ENCODE results near the gene KCNIP1. TPM values are rescaled to one million over a fixed set of nuclear protein-coding genes. Genes with fewer than 3 reads are reported as not detected.
A peak's percentile ranks its signal among the peaks of the same experiment; 100 is the strongest.

Gene KCNIP1
- total and polyA plus RNA-seq, 2 of the 13 experiments (the other 11 are each of a cell fraction or from before 2014, with no cell fraction given) = not detected

- no peak overlapping the region for H3K9ac ChIP-seq (ENCODE audit: insufficient read depth, low read depth, low read length)
- FAIRE-seq (no peak), DNase-seq (ENCODE audit: low spot score) (no peak), ATAC-seq (no peak)
- no peaks in the 10 kb centered on the region for H3K79me2 ChIP-seq (ENCODE audit: insufficient read depth, low read length)
- peaks cover 2 to 30% of the 10 kb centered on the region in 2 experiments; a peak in 4 of 5 replicates for H3K27me3 ChIP-seq (ENCODE audit: control insufficient read depth in 1 of 2, insufficient read depth in 2 of 2, low read length in 2 of 2)
- no peak overlapping the region for H3K27ac ChIP-seq (ENCODE audit: extremely low read length, insufficient read depth, low read length)
- no peaks in the 10 kb centered on the region for H3K9me3 ChIP-seq (ENCODE audit: low read length)
- in situ Hi-C loops (cut with HindIII; ENCODE audit: extremely low pct_ligation_motif_present, low pct_unique_long_range_greater_than_20kb) = loop anchor here (10.0 kb wide), 1 partner anchor 598 kb away; no protein-coding TSS in a partner anchor
- ChIA-PET POLR2A (interaction anchor here (0.6 kb wide), 1 partner anchor 45 kb away, joined by 3 read pairs; no protein-coding TSS in a partner anchor), CTCF (ENCODE audit: low intra/inter-chr PET ratio, low total read pairs) (no interaction called here)
- TF ChIP-seq ZNF768 (CRISPR knock-in tag; IDR thresholded peaks at IDR 0.05) = peak; percentile 73
- TF ChIP-seq ZNF616 (CRISPR knock-in tag; IDR thresholded peaks at IDR 0.05; ENCODE audit: low read depth) = no peak
- TF ChIP-seq, protein P1, sequence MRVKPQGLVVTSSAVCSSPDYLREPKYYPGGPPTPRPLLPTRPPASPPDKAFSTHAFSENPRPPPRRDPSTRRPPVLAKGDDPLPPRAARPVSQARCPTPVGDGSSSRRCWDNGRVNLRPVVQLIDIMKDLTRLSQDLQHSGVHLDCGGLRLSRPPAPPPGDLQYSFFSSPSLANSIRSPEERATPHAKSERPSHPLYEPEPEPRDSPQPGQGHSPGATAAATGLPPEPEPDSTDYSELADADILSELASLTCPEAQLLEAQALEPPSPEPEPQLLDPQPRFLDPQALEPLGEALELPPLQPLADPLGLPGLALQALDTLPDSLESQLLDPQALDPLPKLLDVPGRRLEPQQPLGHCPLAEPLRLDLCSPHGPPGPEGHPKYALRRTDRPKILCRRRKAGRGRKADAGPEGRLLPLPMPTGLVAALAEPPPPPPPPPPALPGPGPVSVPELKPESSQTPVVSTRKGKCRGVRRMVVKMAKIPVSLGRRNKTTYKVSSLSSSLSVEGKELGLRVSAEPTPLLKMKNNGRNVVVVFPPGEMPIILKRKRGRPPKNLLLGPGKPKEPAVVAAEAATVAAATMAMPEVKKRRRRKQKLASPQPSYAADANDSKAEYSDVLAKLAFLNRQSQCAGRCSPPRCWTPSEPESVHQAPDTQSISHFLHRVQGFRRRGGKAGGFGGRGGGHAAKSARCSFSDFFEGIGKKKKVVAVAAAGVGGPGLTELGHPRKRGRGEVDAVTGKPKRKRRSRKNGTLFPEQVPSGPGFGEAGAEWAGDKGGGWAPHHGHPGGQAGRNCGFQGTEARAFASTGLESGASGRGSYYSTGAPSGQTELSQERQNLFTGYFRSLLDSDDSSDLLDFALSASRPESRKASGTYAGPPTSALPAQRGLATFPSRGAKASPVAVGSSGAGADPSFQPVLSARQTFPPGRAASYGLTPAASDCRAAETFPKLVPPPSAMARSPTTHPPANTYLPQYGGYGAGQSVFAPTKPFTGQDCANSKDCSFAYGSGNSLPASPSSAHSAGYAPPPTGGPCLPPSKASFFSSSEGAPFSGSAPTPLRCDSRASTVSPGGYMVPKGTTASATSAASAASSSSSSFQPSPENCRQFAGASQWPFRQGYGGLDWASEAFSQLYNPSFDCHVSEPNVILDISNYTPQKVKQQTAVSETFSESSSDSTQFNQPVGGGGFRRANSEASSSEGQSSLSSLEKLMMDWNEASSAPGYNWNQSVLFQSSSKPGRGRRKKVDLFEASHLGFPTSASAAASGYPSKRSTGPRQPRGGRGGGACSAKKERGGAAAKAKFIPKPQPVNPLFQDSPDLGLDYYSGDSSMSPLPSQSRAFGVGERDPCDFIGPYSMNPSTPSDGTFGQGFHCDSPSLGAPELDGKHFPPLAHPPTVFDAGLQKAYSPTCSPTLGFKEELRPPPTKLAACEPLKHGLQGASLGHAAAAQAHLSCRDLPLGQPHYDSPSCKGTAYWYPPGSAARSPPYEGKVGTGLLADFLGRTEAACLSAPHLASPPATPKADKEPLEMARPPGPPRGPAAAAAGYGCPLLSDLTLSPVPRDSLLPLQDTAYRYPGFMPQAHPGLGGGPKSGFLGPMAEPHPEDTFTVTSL (CRISPR knock-in tag; IDR thresholded peaks at IDR 0.05; ENCODE audit: borderline replicate concordance) = no peak
- TF ChIP-seq ZKSCAN5 (CRISPR knock-in tag; IDR thresholded peaks at IDR 0.05) = no peak
- 13% methylated on average over 9 of the region's 14 CpGs for WGBS (ENCODE audit: low lambda C conversion rate)
- no peak overlapping the region for H3K4me3 ChIP-seq (replicated peaks in 1 of 3; ENCODE audit: insufficient read depth in 1 of 3, low read depth in 2 of 3, low read length in 3 of 3)
- no peak overlapping the region for H2AFZ ChIP-seq (ENCODE audit: low read length)
- H3K4me2 ChIP-seq (ENCODE audit: low read depth, low read length) = no peak overlapping the region
- intact Hi-C loops (cut with micrococcal nuclease; ENCODE audit: unreplicated experiment) = loop anchor here (10.0 kb wide), 2 partner anchors 112 to 408 kb away; no protein-coding TSS in a partner anchor
- H4K20me1 ChIP-seq (ENCODE audit: insufficient read depth, low read length) = no peaks in the 10 kb centered on the region
- no TSS peak for BruUV-seq (replicated peaks)
- H3K36me3 ChIP-seq (replicated peaks in 1 of 2; ENCODE audit: control insufficient read depth in 1 of 2, insufficient read depth in 2 of 2, low read length in 2 of 2) = no peaks in the 10 kb centered on the region
- no peaks in the 10 kb centered on the region for H3K4me1 ChIP-seq (ENCODE audit: insufficient read depth, low read length)
Observed at GRCh38 chr5:170746075-170746960, 242.5 kb downstream of the KCNIP1 start.

All from HepG2 (cell line).